PC-3 (cell line): ENCODE results near the gene CCDC80.

ENCODE experiments used
- EZH2 ChIP-seq: fragments of 300-600 bp; sonication (generic); IDR thresholded peaks from one replicate; pipeline ENCODE4 v1.6.1; 2017; ENCODE audit warnings: antibody characterized with exemption, mild to moderate bottlenecking, low read length; ENCODE audit not compliant: unreplicated experiment
- TF ChIP-seq, protein P1 (sequence below): fragments of 300-600 bp; sonication (generic); conservative IDR thresholded peaks from 2 replicates; pipeline ENCODE4 v1.5.1; 2017; ENCODE audit warnings: antibody characterized with exemption, low read depth, mild to moderate bottlenecking, low read length

DNA sequence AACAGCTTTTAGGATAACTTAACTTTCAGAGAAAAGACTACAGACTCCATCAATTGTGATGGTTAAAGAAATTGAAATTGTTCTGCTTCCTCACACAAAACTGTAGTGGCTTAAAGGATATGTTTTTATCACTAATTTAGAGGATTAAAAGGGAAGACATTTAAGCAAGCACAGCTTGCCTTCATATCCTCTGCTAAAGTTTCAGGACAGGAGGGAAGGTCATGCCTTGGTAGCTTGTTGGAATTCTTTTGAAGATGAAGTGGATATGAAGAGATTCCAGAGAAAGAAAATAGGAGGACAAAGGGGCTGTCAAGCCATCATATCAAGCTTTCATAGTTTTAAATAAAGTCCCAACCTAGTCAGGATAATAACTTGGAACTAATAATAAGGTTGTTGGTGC lies 33.1 kb downstream of the CCDC80 start:
- TF ChIP-seq, protein P1, sequence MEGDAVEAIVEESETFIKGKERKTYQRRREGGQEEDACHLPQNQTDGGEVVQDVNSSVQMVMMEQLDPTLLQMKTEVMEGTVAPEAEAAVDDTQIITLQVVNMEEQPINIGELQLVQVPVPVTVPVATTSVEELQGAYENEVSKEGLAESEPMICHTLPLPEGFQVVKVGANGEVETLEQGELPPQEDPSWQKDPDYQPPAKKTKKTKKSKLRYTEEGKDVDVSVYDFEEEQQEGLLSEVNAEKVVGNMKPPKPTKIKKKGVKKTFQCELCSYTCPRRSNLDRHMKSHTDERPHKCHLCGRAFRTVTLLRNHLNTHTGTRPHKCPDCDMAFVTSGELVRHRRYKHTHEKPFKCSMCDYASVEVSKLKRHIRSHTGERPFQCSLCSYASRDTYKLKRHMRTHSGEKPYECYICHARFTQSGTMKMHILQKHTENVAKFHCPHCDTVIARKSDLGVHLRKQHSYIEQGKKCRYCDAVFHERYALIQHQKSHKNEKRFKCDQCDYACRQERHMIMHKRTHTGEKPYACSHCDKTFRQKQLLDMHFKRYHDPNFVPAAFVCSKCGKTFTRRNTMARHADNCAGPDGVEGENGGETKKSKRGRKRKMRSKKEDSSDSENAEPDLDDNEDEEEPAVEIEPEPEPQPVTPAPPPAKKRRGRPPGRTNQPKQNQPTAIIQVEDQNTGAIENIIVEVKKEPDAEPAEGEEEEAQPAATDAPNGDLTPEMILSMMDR = no peak
- TF ChIP-seq EZH2 = no peak
